Fibroblast of upper back skin (primary cell): ENCODE data around the gene MESD.

Experiments
- DNase-seq: peaks from one replicate; pipeline ENCODE4 v3.0.0-alpha.2; 2013

MESD gene

GRCh38 chr15:80931721-80932512 lies 57.7 kb downstream of the MESD start:
- DNase-seq = no peak

- DNase-seq = no peak
These were observed 58.4 kb downstream of the MESD start for GRCh38 chr15:80931191-80931590.

GRCh38 chr15:80929689-80930088 lies 59.9 kb downstream of the MESD start:
- peak; percentile 21 for DNase-seq

GRCh38 chr15:80929225-80929624 lies 60.4 kb downstream of the MESD start:
- DNase-seq = peak; percentile 70

- DNase-seq = no peak
These were observed 63.5 kb downstream of the MESD start for GRCh38 chr15:80926126-80926525.

GRCh38 chr15:80925597-80926059 lies 64.0 kb downstream of the MESD start:
- no peak for DNase-seq

GRCh38 chr15:80924278-80924677 lies 65.3 kb downstream of the MESD start:
- DNase-seq = no peak

GRCh38 chr15:80923668-80924067 lies 66.0 kb downstream of the MESD start:
- DNase-seq = no peak

GRCh38 chr15:80921736-80922410 lies 67.7 kb downstream of the MESD start:
- DNase-seq = no peak

- DNase-seq = no peak
These were observed 69.3 kb downstream of the MESD start for GRCh38 chr15:80920271-80920699.

- DNase-seq = no peak
These were observed 71.3 kb downstream of the MESD start for GRCh38 chr15:80918196-80918783.

- no peak for DNase-seq
These were observed 73.6 kb downstream of the MESD start for GRCh38 chr15:80916056-80916455.

- DNase-seq = no peak
These were observed 74.1 kb downstream of the MESD start for GRCh38 chr15:80915472-80915871.

GRCh38 chr15:80913541-80913940 lies 76.1 kb downstream of the MESD start:
- DNase-seq = no peak

GRCh38 chr15:80912673-80913072 lies 76.9 kb downstream of the MESD start:
- DNase-seq = no peak

- DNase-seq = no peak
These were observed 77.8 kb downstream of the MESD start for GRCh38 chr15:80911821-80912220.

GRCh38 chr15:80906159-80906766 lies 83.4 kb downstream of the MESD start:
- DNase-seq = peak; percentile 37

GRCh38 chr15:80904998-80905397 lies 84.6 kb downstream of the MESD start:
- DNase-seq = no peak

- no peak for DNase-seq
These were observed 87.3 kb downstream of the MESD start for GRCh38 chr15:80902298-80902801.

GRCh38 chr15:80898040-80898439 lies 91.6 kb downstream of the MESD start:
- DNase-seq = peak; percentile 27
